IPS-18c (cell line): Measurements from ENCODE around the gene E4F1.
"Not testable (repeated sequence)": the region's sequence is repeated elsewhere in the genome, so short reads cannot be mapped to it uniquely, and the experiment has no call there.

Experiments
- H3K4me3 ChIP-seq: 2 replicates; pipeline ENCODE4 v1.7.0; 2013; ENCODE audit warnings: low read depth, mild to moderate bottlenecking, low read length, moderate library complexity; ENCODE audit not compliant: insufficient read depth
- H3K9me3 ChIP-seq: one replicate; pipeline ENCODE4 v1.6.1; 2013; ENCODE audit warnings: mild to moderate bottlenecking, low read length, moderate library complexity; ENCODE audit not compliant: control insufficient read depth, insufficient read depth

E4F1 gene

GRCh38 chr16:2246301-2246885 is 23.0 kb downstream of the E4F1 start:
- Histone ChIP-seq H3K9me3 (no peaks in the 10 kb centered on the region), H3K4me3 (no peak overlapping the region)

GRCh38 chr16:2250652-2251295 is 27.4 kb downstream of the E4F1 start:
- Histone ChIP-seq H3K4me3 (peak overlapping the region; percentile 77), H3K9me3 (peaks cover 2% of the 10 kb centered on the region)

- H3K9me3 ChIP-seq: peaks cover 2% of the 10 kb centered on the region
Observed at GRCh38 chr16:2251296-2252111, 28.1 kb downstream of the E4F1 start, which contains the start of gene ECI1. Gene ECI1 (minus strand): TSS chr16:2251587. CDS start chr16:2251566, 21 bp downstream.

DNA sequence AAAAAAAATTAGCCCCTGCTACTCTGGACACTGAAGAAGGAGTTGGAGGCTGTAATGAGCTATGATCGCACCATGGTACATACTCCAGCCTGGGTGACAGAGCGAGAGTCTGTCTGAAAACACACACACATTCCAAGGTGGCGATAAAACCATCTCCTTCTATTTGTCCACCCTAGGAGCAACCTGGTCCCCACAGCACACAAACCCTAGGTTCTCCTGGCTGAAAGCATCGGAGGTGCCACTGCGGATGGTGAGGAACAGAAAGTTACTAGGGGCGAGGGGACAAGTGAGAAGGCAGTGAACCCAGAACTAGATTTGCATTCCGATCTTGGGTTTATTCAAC is 29.4 kb downstream of the E4F1 start:
- Histone ChIP-seq H3K9me3 (peaks cover 2% of the 10 kb centered on the region), H3K4me3 (no peak overlapping the region)

More at GRCh38 chr16:2251296-2252111, 28.1 kb downstream of the E4F1 start, which contains the start of gene ECI1:
- H3K4me3 ChIP-seq: peak within 1 kb of the TSS; percentile 77

GRCh38 chr16:2253293-2253692 is 29.9 kb downstream of the E4F1 start:
- H3K9me3 ChIP-seq: peaks cover 2% of the 10 kb centered on the region

DNA sequence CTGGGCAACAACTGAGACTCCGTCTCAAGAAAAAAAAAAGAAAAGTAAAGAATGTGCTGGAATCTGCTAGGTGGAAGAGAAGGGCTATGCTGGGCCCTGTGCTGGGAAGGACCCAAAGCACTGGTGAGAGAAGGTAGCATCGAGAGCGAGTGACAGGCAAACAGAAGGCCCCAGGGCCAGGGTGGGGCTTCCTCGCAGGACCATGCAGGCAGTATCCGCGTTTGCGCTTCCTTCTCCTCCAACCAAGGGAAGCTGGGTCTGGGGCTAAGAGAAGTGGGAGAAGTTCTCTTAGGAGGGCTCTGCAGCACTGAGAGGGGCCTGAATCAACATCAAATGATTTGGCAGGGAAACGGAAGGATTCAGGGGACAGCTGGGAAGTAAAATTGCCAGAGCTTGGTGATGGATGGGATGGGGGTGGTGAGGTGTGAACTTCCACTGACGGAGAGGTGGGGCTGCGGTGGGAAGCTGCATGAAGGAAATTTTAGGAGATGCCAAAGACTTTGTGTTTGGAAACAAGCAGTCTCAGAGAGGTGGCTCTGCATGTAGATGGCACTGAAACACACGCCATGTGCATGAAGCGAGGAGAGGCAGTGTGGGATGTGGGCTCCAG is 33.2 kb downstream of the E4F1 start:
- Histone ChIP-seq H3K4me3 (no peak overlapping the region), H3K9me3 (peaks cover 2% of the 10 kb centered on the region)

More at GRCh38 chr16:2253293-2253692, 29.9 kb downstream of the E4F1 start:
- H3K4me3 ChIP-seq: no peak overlapping the region

DNA sequence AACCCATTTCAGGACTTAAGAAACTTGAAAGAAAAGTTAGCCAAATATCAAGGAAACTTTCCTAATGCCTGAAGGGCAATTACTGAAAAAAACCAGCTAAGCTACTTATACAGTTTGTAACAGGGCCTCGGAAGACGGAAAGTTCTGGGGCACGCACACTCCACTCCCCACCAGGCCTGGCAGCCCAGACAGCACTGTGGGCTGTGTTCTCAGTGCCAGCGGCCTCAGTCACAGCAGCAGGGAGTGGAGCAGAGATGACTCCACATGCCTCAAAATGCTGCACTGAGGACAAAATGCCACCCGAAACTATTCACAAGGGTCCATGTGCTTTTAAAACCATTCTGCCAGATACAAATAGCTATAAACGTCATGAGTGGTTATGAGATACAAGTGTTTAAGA is 34.3 kb downstream of the E4F1 start:
- Histone ChIP-seq H3K4me3 (no peak overlapping the region), H3K9me3 (peaks cover 2% of the 10 kb centered on the region)

- not testable (repeated sequence) for H3K9me3 ChIP-seq, H3K4me3 ChIP-seq
Observed at GRCh38 chr16:2258530-2258929, 35.1 kb downstream of the E4F1 start.

DNA sequence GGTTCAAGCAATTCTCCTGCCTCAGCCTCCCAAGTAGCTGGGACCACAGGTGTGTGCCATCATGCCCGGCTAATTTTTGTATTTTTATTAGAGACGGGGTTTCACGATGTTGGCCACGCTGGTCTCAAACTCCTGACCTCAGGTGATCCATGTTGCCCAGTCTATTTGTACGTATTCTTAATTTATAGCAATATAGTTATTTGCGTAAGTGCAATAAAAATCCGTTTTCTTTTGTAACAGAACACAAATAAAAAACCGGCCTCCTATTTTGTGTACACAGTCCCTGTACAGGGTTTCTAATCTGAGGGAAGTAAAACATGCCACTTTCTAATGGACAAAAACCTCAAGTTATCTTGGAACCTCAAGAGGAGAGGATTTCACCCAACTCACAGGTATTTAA is 36.9 kb downstream of the E4F1 start:
- peaks cover under 1% of the 10 kb centered on the region for H3K9me3 ChIP-seq
- no peak overlapping the region for H3K4me3 ChIP-seq

GRCh38 chr16:2263026-2263425 is 39.6 kb downstream of the E4F1 start:
- H3K9me3 ChIP-seq, H3K4me3 ChIP-seq: not testable (repeated sequence)

DNA sequence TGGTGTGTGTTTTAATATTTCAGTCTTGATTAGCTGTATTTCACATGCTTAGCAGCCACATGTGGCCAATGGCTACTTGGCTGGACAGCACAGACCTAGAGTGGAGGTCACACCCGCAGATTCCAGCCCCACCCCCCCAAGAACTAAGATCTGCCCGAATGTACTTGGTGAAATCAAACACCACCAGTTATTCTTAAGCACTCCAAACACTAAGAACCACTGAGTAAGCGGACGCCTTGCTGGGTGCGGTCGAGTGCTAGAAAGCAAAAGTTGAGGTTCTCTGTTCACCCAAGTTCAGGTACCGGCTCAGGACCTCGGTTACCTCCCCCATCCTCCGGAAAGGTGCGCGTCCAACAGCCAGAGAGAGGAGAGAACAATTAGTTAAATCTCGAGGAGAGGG is 43.5 kb downstream of the E4F1 start:
- not testable (repeated sequence) for H3K9me3 ChIP-seq
- H3K4me3 ChIP-seq: peak overlapping the region; percentile 93

DNA sequence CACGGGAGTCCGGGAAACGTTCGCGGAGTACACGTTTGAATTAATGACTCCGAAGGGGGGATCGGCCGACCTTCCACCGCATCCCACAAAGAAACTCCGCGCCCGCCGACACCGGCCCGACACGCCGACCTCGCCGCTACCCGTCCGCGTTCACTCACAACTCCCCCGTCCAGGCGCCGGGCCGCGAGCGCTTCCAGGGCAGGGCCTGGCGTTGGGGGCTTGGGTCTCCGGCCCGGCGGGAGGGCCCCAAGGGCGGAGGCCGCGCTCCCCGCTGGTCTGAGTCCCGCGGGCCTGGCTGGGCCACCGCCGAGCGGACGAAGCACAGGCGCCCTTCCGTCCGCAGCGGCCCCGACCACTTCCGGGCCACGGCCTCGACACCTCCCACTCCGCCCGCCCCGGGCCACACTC is 44.1 kb downstream of the E4F1 start:
- peak overlapping the region; percentile 93 for H3K4me3 ChIP-seq
- H3K9me3 ChIP-seq: not testable (repeated sequence)

GRCh38 chr16:2267913-2268666 is 44.7 kb downstream of the E4F1 start, which contains the start of gene RNPS1:
Gene RNPS1 (minus strand): TSS chr16:2268126. CDS start chr16:2264643, 3,483 bp downstream.
- no peaks in the 10 kb centered on the region for H3K9me3 ChIP-seq
- H3K4me3 ChIP-seq: peak within 1 kb of the TSS; percentile 93

DNA sequence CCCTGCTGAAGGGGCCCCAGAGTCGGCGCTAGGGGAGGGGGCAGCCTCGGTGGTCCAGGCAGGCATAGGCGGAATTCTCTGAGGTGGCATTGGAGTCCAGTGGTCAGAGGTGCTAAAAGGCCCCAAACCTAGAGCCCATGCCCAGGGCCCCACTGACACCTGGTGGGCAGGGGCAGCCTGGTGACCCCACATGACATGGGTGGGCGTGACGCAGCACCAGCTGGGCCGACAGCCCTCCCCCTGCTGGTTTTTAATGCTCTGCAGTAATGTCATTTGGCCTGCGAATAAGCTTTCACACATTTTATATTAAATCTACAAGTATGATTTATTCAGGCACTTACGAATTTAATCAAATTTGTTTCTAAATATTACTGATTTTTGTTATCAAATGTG is 46.7 kb downstream of the E4F1 start:
- H3K9me3 ChIP-seq: no peaks in the 10 kb centered on the region
- H3K4me3 ChIP-seq: no peak overlapping the region

DNA sequence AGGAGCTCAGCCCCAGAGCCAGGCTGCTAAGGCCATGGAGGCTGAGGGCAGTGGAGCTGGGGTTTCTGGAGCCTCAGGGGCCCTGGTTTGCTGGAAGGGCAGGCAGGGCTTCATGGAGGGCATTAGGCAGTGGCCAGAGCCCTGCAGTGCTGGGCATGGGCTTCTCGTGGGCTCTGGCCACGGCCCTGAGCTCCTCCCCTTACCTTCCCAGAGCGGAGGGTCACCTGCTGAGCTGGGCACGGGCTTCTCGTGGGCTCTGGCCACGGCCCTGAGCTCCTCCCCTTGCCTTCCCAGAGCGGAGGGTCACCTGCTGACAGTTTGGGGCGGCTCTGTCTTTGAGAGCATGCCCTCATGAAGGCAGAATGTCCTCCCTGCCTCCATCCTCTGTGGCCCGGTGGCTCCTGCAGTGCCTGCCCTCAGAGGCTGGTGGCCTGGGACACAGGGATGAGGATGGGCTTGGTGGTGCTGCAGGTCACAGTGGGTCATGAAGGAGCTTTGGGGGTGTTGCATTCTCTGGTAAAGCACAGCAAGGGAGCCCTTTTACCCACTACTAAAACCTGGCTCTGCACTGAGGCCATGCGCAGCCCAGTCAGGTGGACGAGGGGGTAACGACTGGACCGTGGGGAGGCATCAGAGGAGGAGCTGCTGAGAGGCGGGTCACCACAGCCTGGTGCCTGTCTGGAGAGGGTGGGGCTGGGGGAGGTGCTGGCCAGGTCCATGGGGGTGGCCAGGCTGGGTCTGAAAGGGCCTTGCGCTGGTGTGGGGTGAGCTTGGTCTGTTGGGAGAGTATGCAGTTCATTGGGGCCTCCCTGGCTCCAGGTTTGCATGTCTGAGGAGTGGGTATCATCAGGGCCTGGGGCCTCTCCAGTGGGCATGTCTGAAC is 47.4 kb downstream of the E4F1 start:
- no peak overlapping the region for H3K4me3 ChIP-seq
- H3K9me3 ChIP-seq: no peaks in the 10 kb centered on the region

GRCh38 chr16:2271848-2272461 is 48.6 kb downstream of the E4F1 start:
- H3K4me3 ChIP-seq: no peak overlapping the region
- H3K9me3 ChIP-seq: no peaks in the 10 kb centered on the region
